Stomach (tissue), 4 donors: Measurements from ENCODE around the gene R3HDM2.

Experiments used
- EP300 ChIP-seq: sonication (generic); formaldehyde crosslinking; IDR thresholded peaks from one replicate; pipeline ENCODE4 v1.6.1; 2017; ENCODE audit warnings: antibody characterized with exemption
- POLR2A ChIP-seq, 4 donors: fragments of 450-650 bp; IDR thresholded peaks; one replicate each; pipeline ENCODE4 v1.6.1; 2016; ENCODE audit warnings: antibody characterized with exemption in 4 of 4, control low read depth in 2 of 4, mild to moderate bottlenecking in 1 of 4, moderate library complexity in 1 of 4
- POLR2AphosphoS5 ChIP-seq, 3 donors: sonication (generic); formaldehyde crosslinking; IDR thresholded peaks; one replicate each; pipeline ENCODE4 v1.6.1; 2016; ENCODE audit warnings: antibody characterized with exemption in 3 of 3
- TF ChIP-seq, protein P1 (sequence below), 7 experiments: fragments of 450-650 bp in 4 of 7; fragments of 200-600 bp in 3 of 7; sonication (generic) in 3 of 7; IDR thresholded peaks; one replicate each; pipeline ENCODE4 v1.5.1; 2016 to 2019; ENCODE audit warnings: antibody characterized with exemption in 7 of 7, control low read depth in 2 of 7, mild to moderate bottlenecking in 1 of 7

DNA sequence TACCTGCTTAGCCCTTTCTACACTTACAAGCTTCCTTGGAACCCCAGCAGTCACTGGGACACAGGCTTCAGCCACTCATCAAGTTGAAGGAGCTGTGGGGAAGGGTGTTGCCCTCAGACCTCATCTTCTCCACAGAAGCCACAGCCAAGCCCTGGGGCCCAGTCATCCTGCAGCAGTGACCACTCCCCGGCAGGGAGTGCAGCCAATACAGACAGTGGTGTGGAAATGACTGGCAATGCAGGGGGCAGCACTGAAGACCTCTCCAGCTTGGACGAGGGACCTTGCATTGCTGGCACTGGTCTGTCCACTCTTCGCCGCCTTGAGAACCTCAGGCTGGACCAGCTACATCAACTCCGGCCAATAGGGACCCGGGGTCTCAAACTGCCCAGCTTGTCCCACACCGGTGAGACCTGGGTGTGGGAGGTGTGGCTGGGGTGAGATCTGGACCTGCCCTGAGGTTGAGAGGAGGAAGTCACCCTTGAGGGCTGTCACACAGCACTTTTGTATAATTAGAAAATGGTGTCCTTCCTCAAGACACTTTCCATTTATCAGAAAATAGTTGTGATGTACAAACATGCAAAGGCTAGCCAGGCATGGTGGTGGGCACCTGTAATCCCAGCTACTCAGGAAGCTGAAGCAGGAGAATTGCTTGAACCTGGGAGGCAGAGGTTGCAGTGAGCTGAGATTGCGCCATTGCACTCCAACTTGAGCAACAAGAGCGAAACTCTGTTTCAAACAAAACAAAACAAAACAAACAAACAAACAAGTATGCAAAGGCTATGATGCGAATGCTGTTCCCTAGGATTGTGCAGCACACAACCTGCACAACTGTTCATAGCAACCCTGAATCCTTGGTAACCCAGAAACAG, 38.7 kb upstream of the R3HDM2 start:
- TF ChIP-seq POLR2AphosphoS5 (IDR thresholded peaks at IDR 0.05): no peak
- TF ChIP-seq, protein P1, sequence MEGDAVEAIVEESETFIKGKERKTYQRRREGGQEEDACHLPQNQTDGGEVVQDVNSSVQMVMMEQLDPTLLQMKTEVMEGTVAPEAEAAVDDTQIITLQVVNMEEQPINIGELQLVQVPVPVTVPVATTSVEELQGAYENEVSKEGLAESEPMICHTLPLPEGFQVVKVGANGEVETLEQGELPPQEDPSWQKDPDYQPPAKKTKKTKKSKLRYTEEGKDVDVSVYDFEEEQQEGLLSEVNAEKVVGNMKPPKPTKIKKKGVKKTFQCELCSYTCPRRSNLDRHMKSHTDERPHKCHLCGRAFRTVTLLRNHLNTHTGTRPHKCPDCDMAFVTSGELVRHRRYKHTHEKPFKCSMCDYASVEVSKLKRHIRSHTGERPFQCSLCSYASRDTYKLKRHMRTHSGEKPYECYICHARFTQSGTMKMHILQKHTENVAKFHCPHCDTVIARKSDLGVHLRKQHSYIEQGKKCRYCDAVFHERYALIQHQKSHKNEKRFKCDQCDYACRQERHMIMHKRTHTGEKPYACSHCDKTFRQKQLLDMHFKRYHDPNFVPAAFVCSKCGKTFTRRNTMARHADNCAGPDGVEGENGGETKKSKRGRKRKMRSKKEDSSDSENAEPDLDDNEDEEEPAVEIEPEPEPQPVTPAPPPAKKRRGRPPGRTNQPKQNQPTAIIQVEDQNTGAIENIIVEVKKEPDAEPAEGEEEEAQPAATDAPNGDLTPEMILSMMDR (IDR thresholded peaks at IDR 0.05): no peak
- TF ChIP-seq POLR2A (IDR thresholded peaks at IDR 0.05): no peak
- no peak for TF ChIP-seq EP300
